GM19240 (cell line): Measurements from ENCODE around the gene SH3BP2.

Experiments
- DNase-seq: peaks from one replicate; pipeline ENCODE4 v3.0.0; 2011; ENCODE audit warnings: low spot score; ENCODE audit not compliant: insufficient read length

SH3BP2 gene

DNA sequence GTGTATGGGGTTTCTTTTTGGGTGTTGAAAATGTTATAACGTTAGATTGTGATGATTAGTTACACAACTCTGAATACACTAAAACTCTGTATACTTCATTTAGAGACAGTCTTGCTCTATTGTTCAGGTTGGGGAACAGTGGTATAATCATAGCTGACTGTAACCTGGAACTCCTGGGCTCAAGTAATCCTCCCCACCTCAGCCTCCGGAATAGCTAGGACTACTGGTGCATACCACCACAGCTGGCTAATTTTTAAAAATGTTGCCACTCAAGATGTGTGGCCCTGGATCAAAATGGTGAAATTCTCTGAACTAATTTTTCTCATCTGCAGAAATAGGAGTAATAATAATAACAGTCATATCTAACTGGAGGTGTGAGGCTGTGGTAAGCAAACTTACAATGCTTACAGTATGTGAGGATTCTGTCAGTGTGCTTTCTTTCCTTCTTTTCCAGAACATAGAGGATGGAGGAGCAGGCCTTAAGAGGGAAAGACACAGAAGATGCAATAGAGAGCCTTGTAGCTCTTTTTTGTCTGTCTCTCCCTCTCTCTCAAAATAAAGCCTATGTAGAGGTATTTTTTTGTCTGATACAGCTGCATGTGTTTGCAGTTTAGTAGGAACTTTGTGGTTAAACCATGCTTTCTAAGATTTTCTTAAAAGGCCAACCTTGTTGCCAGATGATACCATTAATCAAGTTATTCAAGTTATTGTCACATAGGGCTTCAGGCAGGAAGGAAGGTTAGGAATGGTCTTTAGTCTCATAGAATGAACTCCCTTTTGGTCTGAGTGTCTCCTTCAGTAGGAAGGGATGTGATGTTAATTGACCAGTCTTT lies 58.3 kb downstream of the SH3BP2 start:
- DNase-seq = no peak

DNA sequence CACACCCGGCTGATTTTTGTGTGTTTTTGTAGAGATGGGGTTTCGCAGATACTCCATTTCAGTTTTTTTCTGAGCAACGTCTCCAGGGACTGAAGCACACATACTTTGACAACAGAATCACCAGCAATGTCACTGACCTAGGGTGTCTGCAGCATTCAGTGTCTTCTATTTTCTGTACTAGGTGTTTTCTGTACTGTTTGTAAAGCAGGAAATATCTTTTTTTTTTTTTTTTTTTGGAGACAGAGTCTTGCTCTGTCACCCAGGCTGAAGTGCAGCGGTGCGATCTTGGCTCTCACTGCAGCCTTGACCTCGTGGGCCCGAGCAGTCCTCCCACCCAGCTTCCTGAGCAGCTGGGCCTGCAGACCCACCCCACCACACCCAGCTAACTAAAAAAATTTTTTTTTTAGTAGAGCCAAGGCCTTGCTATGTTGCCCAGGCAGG lies 59.6 kb downstream of the SH3BP2 start:
- no peak for DNase-seq

DNA sequence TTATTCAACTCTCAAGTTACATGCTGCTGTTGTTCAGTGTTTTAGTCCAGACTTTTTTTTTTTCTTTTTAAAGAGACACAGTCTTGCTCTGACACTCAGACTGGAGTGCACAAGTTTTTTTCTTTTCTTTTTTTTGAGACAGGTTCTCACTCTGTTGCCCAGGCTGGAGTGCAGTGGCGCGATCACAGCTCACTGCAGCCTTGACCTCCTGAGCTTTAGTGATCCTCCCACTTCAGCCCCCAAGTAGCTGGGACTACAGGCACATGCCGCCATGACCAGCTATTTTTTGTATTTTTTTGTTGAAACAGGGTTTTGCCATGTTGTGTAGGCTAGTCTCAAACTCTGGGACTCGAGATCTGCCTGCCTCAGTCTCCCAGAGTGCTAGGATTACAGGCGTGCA lies 62.7 kb downstream of the SH3BP2 start:
- DNase-seq = no peak

DNA sequence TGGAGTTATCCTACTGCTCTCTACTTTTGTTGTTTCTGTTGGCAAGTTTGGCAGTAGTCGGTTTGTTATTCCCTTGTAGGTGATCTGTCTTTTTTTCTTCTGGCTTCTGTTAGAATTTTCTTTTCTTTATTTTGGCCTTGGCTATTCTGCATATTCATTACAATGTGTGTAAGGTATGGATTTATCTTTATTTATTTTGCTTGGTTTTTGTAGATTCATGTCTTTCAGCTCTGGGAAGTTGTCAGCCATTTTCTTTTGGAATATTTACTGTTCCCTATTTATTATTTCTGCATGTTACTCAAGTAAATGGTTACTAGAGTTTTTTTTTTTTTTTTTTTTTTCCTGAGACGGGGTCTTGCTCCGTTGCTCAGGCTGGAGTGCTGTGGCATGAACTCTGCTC lies 63.4 kb downstream of the SH3BP2 start:
- DNase-seq = no peak

DNA sequence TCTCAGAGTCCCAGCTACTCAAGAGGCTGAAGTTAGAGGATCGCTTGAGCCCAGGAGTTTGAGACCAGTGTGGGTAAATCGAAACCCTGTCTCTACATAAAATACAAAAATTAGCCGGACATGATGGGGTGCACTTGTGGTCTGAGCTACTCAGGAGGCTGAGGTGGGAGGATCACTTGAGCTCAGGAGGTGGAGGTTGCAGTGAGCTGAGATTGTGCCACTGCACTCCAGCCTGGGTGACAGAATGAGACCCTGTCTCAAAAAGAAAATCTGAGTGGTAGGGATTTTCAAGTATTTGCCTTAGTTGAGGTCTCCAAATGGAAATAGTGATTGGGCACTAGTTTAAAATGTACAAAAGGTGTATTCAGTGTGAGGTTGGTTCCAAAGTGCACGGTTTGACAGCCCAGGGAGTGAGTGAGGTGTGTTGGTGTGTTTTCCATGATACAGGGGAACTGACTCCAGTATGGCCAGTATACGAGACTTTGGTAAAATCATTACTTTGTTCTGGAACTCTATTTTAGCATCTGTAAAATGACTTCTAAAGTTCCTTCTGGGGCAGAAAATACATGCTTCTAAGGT lies 64.6 kb downstream of the SH3BP2 start:
- DNase-seq = no peak

DNA sequence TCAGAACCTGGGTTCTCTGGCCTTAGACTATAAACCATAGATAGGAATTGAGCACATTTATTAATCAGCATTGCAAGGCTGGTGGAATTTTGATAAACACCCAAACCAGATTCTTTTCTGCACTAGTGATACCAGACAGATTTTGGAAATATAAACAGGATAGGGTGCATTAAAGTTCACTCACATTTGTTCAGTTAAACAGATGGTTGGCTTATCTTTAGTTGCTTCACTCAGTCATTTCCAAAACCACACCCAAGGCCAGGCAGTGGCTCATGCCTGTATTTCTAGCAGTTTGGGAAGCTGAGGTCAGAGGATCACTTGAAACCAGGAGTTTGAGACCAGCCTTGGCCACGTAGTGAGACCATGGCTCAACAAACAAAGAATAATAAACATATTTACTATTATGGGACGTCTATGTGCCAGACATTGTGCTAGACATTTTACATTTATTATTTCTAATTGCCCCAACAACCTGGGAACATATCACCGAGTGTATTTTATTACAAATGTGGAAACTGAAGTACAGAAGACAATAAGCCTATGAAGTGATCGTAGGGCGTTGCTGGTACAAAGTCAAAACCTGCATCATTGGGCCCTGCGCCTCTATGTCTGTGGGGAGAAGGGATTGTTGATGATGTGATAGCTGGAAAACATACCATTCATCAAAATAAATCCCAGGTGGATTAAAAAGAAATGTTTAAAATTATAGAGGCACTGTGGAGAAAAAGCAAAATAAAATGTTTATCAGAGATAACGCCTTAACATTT lies 65.7 kb downstream of the SH3BP2 start:
- DNase-seq = no peak

DNA sequence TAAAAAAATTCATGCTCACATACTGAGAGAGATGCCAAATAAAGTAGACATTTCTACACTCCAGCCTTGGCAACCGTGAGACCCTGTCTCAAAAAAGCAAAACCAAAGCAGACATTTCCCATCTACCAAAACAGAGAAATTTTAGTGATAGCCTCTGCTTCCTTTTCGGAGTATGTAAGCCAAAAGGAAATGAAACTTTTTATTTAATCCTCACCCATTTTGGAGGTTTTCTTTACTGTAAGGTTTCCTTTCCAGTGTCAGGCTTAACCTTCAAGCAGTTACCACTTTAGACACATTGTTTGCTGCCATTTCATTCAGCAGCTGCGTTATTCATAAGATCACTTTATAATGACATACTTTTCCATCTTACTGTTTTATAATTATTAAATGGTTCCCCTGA lies 66.6 kb downstream of the SH3BP2 start:
- DNase-seq = no peak

DNA sequence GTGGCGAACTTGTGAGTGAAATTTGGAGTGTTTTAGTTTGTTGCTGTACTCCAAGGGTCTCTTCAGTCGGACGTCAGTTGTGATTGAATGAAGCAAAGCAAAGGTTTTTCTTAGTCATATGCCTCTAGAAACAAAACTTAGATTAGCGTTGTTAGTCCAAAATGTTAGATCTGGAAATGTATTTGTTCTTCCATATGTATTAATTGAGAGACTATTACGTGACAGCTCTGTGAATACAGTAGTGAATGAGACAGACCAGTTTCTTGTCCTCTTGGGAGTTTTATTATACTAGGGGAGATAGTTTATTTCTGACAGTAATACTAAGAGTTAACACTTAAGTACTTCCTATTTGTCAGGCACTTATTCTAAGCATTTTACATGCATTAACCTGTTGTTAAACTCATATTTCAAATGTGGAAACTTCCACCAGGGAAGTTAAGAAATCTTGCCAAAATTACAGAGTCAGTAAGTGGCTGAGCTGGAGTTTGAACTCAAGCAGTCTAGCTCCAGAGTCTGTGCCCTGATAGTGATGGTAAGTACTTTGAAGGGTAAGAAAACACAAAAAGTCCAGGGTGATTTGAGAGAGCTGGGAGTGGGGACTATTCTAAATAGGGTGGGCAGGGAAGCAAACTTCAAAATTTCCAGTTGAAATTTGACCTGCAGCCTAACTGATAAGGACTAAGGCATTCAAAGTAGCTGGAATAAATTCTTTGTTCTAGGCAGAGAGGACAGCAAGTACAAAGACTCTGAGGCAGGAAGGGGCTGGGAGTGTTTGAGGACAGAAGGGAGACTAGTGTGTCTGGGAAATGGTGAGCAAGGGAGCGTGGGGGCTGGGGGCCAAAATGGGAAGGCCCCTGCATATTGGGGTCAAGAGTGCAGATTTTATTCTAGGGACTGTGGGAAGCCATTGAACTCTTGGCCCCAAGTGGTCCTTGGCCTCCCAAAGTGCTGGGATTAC lies 67.8 kb downstream of the SH3BP2 start:
- no peak for DNase-seq

DNA sequence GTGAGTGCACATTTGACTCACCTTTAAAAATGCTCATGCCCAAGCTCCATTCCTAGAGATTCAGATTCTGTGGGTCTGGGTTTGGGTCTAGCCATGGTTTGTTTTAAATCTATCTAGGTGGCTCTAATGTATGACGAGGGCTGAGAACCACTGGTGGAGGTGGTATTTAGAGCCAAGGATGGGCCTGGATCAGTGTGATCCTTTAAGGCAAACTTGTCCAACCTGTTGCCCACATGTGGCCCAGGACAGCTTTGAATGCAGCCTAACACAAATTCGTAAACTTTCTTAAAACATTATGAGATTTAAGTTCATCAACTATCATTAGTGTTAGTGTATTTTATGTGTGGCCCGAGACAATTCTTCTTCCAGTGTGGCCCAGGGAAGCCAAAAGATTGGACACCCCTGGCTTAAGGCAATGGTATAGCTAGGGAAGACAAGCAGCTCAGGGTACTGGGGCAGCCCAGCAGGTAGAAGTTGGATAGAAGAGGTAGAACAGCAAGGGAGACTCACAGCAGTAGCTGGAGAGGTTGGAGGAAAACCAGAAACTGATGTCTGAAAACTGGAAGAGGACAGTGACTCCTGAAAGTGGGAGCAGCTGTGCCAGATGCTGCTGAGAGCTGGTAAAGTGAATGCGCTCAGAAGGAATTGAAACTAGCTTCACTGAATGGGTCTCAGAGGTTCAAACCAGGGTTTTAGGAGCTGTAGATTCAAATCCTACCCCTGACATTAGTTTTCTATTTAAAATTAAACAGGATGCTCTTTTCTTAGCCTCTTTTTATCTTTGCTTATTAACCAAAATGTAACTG lies 68.9 kb downstream of the SH3BP2 start:
- no peak for DNase-seq

DNA sequence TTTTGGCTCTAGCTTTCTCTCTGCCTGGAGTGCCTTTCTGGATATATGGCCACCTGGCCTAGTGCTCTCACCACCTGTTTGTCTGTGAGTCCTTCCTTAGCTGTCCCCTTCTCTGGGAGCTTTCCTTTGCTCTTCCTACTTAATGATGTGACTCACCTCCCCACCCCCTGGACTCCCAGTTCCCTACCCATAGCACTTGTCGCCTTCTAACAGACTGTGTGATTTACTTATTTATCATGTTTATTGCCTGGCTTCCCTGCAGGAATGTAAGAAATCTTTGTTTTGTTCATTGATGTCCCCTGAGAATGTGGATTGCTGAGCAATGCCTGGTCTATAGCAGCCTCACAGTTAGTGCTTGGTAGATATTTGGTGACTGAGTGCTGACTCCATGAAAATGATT lies 69.6 kb downstream of the SH3BP2 start:
- DNase-seq = no peak

DNA sequence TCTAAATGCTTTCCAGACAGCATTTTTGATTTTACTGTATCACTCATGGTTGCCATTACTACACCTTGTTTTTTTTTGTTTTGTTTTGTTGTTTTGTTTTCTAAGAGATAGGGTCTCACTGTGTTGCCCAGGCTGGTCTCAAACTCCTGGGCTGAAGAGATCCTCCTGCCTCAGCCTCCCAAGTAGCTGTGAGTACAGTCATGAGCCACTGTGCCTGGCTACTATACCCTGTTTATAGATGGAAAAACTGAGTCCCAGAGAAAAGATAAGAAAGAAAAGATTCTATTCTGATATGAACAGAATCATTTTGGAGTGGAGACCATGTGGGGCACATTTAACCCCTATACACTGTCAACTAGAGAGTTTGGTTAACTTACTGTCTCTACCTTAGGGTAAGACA lies 70.8 kb downstream of the SH3BP2 start:
- DNase-seq = no peak

DNA sequence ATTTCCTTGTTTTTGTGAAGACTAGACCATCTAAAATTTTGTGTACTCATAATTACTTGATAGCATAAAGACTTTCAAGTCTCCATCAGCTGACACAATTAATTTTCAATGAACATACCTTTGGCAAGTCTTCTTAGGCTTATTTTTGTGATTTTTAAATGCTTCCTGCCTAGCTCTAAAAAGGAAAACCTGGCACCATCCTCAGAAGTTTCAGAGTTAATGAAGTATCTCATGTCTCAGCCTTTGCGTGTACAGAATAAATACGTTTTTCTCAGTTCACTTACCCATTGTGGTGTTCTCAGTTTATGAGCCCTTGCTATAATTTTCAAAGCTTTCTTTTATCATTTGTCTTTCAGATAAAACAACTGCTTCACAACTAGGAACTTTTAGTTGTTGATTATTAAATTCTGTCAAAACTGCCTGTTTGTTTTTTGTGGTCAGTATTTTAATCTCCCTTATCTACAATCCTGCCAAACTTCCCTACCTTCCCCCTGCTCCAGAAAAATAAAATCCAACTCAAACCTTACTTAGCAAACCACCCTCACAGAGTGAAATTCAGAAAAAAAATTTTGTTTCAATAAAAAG lies 72.4 kb downstream of the SH3BP2 start:
- DNase-seq = no peak

DNA sequence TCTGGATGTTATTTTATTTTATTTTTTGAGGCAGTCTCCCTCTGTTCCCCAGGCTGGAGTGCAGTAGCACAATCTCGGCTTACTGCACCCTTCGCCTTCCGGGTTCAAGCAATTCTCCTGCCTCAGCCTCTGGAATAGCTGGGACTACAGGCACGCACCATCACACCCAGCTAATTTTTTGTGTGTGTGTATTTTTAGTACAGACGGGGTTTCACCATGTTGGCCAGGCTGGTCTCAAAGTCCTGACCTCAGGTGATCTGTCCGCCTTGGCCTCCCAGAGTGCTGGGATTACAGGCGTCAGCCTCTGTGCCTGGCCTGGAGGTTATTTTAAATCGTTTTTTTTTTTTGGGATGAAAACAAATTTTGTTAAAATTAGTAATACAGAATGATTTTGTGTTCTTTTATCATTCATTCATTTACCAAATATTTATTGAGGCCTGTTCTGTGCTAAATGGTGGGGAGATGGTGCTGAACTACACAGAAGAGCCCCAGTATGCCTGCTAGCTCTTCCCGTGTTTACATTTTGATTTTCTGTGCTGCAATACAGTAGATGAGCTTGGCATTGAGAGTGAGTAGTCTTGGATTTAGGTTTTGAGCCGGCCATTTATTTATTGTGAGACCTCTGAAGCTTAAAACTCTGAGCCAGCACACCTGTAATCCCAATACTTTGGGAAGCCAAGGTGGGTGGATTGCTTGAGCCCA lies 73.4 kb downstream of the SH3BP2 start:
- DNase-seq = no peak

DNA sequence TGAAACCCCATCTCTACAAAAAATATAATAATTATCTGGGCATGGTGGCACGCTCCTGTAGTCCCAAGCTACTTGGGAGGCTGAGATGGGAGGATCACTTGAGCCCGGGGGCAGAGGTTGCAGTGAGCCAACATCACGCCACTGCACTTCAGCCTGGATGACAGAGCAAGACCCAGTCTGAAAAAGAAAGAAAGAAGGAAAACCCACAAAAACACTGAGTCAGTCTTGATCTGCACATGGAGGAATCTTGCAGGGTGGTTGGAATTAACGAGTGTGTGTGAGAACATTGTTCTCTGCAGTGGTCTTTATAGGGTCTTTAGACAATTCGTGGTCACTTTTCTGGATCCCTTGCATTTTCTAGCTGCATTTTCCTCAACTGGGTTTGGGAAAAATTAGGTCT lies 74.0 kb downstream of the SH3BP2 start:
- no peak for DNase-seq

DNA sequence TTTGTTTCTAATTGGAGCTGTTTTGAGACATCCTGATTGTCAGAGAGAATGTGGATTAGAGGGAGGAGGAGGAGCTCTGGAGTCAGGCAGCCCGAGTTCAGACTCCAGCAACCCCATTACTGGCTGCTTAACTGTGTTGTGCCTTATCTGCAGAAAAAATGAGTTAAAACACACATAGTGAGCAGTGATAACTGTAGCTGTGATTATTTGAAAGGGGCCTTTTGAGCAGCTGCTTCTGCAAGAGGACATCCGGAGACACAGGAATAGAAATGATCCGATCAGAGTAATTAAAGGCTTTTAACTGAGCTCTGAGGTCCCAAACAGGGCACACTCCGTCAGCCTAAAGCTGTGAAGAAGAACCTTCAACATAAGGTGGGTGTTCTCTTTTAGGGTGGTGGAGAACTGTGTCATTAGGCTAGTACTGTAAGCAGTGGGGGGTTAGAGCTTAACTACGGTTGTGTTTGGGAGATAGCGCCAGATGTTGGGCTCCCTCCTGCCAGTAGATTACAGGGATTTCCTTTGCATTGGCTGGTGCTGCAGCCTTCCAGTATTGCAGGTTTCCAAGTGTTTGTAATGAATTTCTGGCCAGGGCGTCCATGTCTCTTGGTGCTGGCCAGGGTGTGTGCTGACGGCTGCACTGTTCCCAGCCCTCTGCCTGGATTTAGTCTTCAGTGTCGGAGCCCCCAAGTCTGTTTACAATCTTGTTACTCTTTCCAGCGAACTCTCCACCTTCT lies 75.0 kb downstream of the SH3BP2 start:
- DNase-seq = no peak

DNA sequence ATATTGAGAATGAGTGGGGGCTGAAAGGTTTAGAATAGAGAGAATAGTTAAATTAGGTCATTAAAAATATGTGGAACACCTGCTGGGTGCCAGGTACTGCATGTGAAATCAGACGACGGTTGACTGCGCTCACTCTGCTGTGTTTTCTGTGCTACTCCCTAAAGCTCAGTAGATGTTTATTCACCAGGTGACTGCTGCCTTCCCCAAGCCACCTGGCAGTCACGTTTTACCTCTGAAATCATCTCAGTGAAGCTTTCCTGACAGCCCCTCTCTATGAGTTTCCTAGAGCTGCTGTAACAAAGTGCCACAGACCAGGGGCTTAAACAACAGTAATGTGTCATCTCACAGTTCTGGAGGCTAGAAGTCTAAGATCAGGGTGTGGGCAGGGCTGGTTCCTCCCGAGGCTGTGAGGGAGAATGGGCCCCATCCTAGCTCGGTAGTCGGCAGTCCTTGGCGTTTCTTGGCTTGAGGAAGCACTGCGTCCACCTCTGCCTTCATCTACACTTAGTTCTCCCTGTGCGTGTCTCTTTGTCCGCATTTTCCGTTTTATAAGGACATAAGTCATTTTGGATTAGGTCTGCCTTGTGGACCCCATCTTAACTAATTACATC lies 76.1 kb downstream of the SH3BP2 start:
- DNase-seq = no peak

DNA sequence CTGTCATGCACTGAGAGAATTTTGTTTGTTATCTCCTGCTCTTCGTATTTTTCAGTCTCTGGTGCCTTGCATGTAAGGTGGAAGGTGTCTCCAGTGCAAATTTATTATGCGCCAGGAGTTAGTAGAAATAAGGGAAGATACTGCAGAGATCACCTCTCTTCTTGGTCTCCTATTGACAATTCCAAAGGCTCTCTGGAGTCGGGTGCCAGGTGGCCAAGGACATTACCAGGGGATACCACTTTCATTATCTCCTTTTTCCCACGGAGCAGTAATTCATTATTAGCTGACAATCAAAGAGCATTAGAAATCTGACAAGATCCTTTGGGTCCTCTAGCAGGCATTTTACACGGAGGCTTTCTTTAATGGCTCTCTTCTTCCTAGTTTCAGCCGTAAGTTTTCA lies 76.8 kb downstream of the SH3BP2 start:
- DNase-seq = no peak

DNA sequence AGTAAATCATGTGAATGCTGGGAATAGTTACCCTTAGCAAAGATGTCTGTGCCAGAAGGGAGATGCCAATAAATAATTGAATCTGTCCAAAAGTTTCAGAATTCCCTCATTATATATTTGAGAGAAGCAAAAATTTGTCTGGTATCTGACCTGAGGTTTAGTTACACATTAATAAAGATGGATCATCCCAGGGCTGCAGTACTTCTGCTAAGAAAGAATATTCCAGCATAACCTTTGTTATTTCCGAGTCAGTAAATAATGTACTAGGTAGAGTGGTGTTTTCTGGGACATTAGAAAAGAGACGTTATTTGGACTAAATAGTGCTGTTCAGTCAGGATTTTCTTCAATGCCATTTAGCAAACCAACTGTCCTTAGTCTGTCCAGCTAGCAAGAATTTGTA lies 77.2 kb downstream of the SH3BP2 start:
- DNase-seq = no peak
